ENCODE results near the gene TNIK. TPM values are rescaled to one million over a fixed set of nuclear protein-coding genes. Genes with fewer than 3 reads are reported as not detected.
"Not testable (repeated sequence)": the region's sequence is repeated elsewhere in the genome, so short reads cannot be mapped to it uniquely, and the experiment has no call there.

TNIK gene
- total RNA-seq, 1 experiment from 2014 or later, result 7.0 TPM

- Histone ChIP-seq H3K36me3 (ENCODE audit: low read depth, low read length) (no peaks in the 10 kb centered on the region), H3F3A (ENCODE audit: low read length, unreplicated experiment) (no peaks in the 10 kb centered on the region), H3K4me3 (ENCODE audit: low read length) (no peak overlapping the region), H3K9me2 (replicated peaks; ENCODE audit: low read length) (no peaks in the 10 kb centered on the region), H3K27me3 (ENCODE audit: low read length) (no peaks in the 10 kb centered on the region), H3K4me2 (ENCODE audit: low read length) (no peak overlapping the region), H3K9ac (ENCODE audit: low read length) (no peak overlapping the region), H3K79me2 (ENCODE audit: low read length) (peaks cover 14% of the 10 kb centered on the region), H3K27ac (ENCODE audit: low read length) (no peak overlapping the region), H3K9me3 (ENCODE audit: low read length) (no peaks in the 10 kb centered on the region), H2AFZ (ENCODE audit: low read length) (no peak overlapping the region), H3K4me1 (ENCODE audit: insufficient read depth, low read length) (peaks cover 25% of the 10 kb centered on the region), H4K20me1 (ENCODE audit: low read length) (no peaks in the 10 kb centered on the region)
- intact Hi-C loops (cut with micrococcal nuclease), result no loop called here
- TF ChIP-seq EZH2phosphoT487 (IDR thresholded peaks at IDR 0.05; ENCODE audit: borderline replicate concordance, low read length) (no peak), EZH2 (IDR thresholded peaks at IDR 0.05; ENCODE audit: low read length, unreplicated experiment) (no peak), CTCF (conservative IDR thresholded peaks at IDR 0.05; ENCODE audit: low read depth, low read length) (no peak)
- POLR2A ChIA-PET (ENCODE audit: unreplicated experiment), result no interaction called here
- DNase-seq, result no peak
- ATAC-seq, result no peak
- CTCF ChIA-PET, result no interaction called here
- no TSS peak for BruUV-seq (replicated peaks)
Observed at GRCh38 chr3:171452328-171452727, 7.9 kb downstream of the TNIK start.

GRCh38 chr3:171451915-171452314 is 8.3 kb downstream of the TNIK start:
- H3K4me2 ChIP-seq (ENCODE audit: low read length), result no peak overlapping the region
- H3K4me3 ChIP-seq (ENCODE audit: low read length), result no peak overlapping the region
- no peaks in the 10 kb centered on the region for H3K9me3 ChIP-seq (ENCODE audit: low read length)
- no peaks in the 10 kb centered on the region for H3K9me2 ChIP-seq (replicated peaks; ENCODE audit: low read length)
- H3F3A ChIP-seq (ENCODE audit: low read length, unreplicated experiment), result no peaks in the 10 kb centered on the region
- POLR2A ChIA-PET (ENCODE audit: unreplicated experiment), result no interaction called here
- no peak for ATAC-seq
- H3K27me3 ChIP-seq (ENCODE audit: low read length), result no peaks in the 10 kb centered on the region
- H4K20me1 ChIP-seq (ENCODE audit: low read length), result no peaks in the 10 kb centered on the region
- no peak for DNase-seq
- peaks cover 29% of the 10 kb centered on the region for H3K4me1 ChIP-seq (ENCODE audit: insufficient read depth, low read length)
- TF ChIP-seq EZH2 (IDR thresholded peaks at IDR 0.05; ENCODE audit: low read length, unreplicated experiment) (no peak), EZH2phosphoT487 (IDR thresholded peaks at IDR 0.05; ENCODE audit: borderline replicate concordance, low read length) (no peak), CTCF (conservative IDR thresholded peaks at IDR 0.05; ENCODE audit: low read depth, low read length) (no peak)
- no peak overlapping the region for H3K9ac ChIP-seq (ENCODE audit: low read length)
- intact Hi-C loops (cut with micrococcal nuclease), result no loop called here
- H3K27ac ChIP-seq (ENCODE audit: low read length), result no peak overlapping the region
- no peak overlapping the region for H2AFZ ChIP-seq (ENCODE audit: low read length)
- no TSS peak for BruUV-seq (replicated peaks)
- CTCF ChIA-PET, result no interaction called here
- H3K36me3 ChIP-seq (ENCODE audit: low read depth, low read length), result no peaks in the 10 kb centered on the region
- peaks cover 10% of the 10 kb centered on the region for H3K79me2 ChIP-seq (ENCODE audit: low read length)

GRCh38 chr3:171447579-171447891 is 12.7 kb downstream of the TNIK start:
- BruUV-seq (replicated peaks); H2AFZ ChIP-seq (ENCODE audit: low read length); H3K9ac ChIP-seq (ENCODE audit: low read length); H3F3A ChIP-seq (ENCODE audit: low read length, unreplicated experiment); H3K9me2 ChIP-seq (replicated peaks; ENCODE audit: low read length); H3K27me3 ChIP-seq (ENCODE audit: low read length); H4K20me1 ChIP-seq (ENCODE audit: low read length); H3K9me3 ChIP-seq (ENCODE audit: low read length); H3K79me2 ChIP-seq (ENCODE audit: low read length); DNase-seq; H3K36me3 ChIP-seq (ENCODE audit: low read depth, low read length); intact Hi-C loops (cut with micrococcal nuclease): not testable (repeated sequence)
- Histone ChIP-seq H3K4me2 (ENCODE audit: low read length) (peak overlapping the region; percentile 52), H3K27ac (ENCODE audit: low read length) (peak overlapping the region; percentile 60), H3K4me1 (ENCODE audit: insufficient read depth, low read length) (peaks cover 21% of the 10 kb centered on the region), H3K4me3 (ENCODE audit: low read length) (peak overlapping the region; percentile 28; the same call in 1 of the 2 replicates)
- ATAC-seq, result peak; percentile 41
- ChIA-PET CTCF (interaction anchor here (0.6 to 1.1 kb wide), 3 partner anchors 9 to 201 kb away, joined by 3 to 7 read pairs (median 4); no protein-coding TSS in a partner anchor), POLR2A (ENCODE audit: unreplicated experiment) (interaction anchor here (0.7 kb wide), 3 partner anchors 36 to 100 kb away, joined by 3 to 7 read pairs (median 5); no protein-coding TSS in a partner anchor)
